Ovary (tissue), 9 donors: ENCODE data around the gene SHB. TPM values are rescaled to one million over a fixed set of nuclear protein-coding genes. Genes with fewer than 3 reads are reported as not detected.

Experiments used
- DNase-seq, 5 donors: peaks; one replicate each; pipeline ENCODE4 v3.0.0-alpha.2; 2019 to 2020
- H3K27ac ChIP-seq, 2 donors: fragments of 200-600 bp; one replicate each; pipeline versions ENCODE4 v1.5.1 to v1.8.0; 2019 to 2022
- H3K27me3 ChIP-seq: fragments of 200-600 bp; one replicate; pipeline ENCODE4 v1.8.0; 2022
- H3K36me3 ChIP-seq: fragments of 200-600 bp; sonication (generic); one replicate; pipeline ENCODE4 v1.5.1; 2019
- H3K4me1 ChIP-seq: one replicate; pipeline ENCODE4 v1.8.1; 2013; ENCODE audit warnings: mild to moderate bottlenecking, moderate library complexity; ENCODE audit not compliant: insufficient read depth
- H3K4me3 ChIP-seq: fragments of 200-600 bp; sonication (generic); one replicate; pipeline ENCODE4 v1.5.1; 2017
- H3K9me3 ChIP-seq, 2 donors: fragments of 200-600 bp in 1 of 2; sonication (generic) in 1 of 2; one replicate each; pipeline versions ENCODE4 v1.5.1 to v1.8.1; 2013 to 2019; ENCODE audit warnings: mild to moderate bottlenecking in 1 of 2, moderate library complexity in 1 of 2
- EP300 ChIP-seq: sonication (generic); formaldehyde crosslinking; IDR thresholded peaks from one replicate; pipeline ENCODE4 v1.6.1; 2017; ENCODE audit warnings: antibody characterized with exemption
- POLR2A ChIP-seq: fragments of 450-650 bp; IDR thresholded peaks from one replicate; pipeline ENCODE4 v1.6.1; 2017; ENCODE audit warnings: antibody characterized with exemption, mild to moderate bottlenecking, moderate library complexity
- WGBS, 3 donors: extraction: QIAGEN DNeasy Blood & Tissue Kit in 1 of 3; methylation state at CpG; one replicate each; pipeline versions ENCODE4 v1.1.5 to v1.1.7; 2013 to 2017; 5-methylcytosine and 5-hydroxymethylcytosine counted together
- intact Hi-C, 4 donors: fragments of 100-400 bp; cut with DNase I; formaldehyde crosslinking; loops; one replicate each; pipeline versions ENCODE4 v1.11.0 to v1.15.1; 2022 to 2023
- polyA plus RNA-seq, 2 donors: library from polyadenylated mRNA; stranded (reverse); fragments of 200-250 nt in 1 of 2; fragments of 350-450 nt in 1 of 2; fragmentation: Illumina TruSeq in 1 of 2; extraction: RNeasy Lipid Tissue Mini Kit (QIAGEN cat#74804) in 1 of 2; gene quantifications; one replicate each; pipeline ENCODE4 v1.2.3, GENCODE V29; 2013 to 2014
- total RNA-seq, 7 donors: library from RNA; depleted of rRNA in 2 of 7; stranded (reverse); fragments of >200 nt in 2 of 7; fragmentation: NEBNext Ultra II Directional in 3 of 7; extraction: Animal tissue kit (Norgen Biotek cat#: 25700) in 3 of 7; gene quantifications; one replicate each; pipeline versions ENCODE4 v1.1.0 to v1.2.4, GENCODE V29; 2016 to 2023
- TF ChIP-seq, protein P1 (sequence below), 3 donors: fragments of 450-650 bp in 2 of 3; fragments of 200-600 bp in 1 of 3; IDR thresholded peaks; one replicate each; pipeline versions ENCODE4 v1.5.1 to v1.8.0; 2016 to 2022; ENCODE audit warnings: antibody characterized with exemption in 3 of 3, mild to moderate bottlenecking in 1 of 3
- donor health status: DM: no; HTN: no; CAD: no; lungs with moderate emphysema.
- donor health status: DM: no; HTN: no; CAD: no.
- donor health status: Bipolar disorder and iron deficiency.
- donor health status: DM: yes; HTN: yes; CAD: no.
- donor health status: DM: no; HTN: no; CAD: no.
- donor health status: DM: yes; HTN: yes; CAD: no.

The SHB gene
- total and polyA plus RNA-seq, 9 donors = 3.5 to 23.8 (median 9.0) TPM

DNA sequence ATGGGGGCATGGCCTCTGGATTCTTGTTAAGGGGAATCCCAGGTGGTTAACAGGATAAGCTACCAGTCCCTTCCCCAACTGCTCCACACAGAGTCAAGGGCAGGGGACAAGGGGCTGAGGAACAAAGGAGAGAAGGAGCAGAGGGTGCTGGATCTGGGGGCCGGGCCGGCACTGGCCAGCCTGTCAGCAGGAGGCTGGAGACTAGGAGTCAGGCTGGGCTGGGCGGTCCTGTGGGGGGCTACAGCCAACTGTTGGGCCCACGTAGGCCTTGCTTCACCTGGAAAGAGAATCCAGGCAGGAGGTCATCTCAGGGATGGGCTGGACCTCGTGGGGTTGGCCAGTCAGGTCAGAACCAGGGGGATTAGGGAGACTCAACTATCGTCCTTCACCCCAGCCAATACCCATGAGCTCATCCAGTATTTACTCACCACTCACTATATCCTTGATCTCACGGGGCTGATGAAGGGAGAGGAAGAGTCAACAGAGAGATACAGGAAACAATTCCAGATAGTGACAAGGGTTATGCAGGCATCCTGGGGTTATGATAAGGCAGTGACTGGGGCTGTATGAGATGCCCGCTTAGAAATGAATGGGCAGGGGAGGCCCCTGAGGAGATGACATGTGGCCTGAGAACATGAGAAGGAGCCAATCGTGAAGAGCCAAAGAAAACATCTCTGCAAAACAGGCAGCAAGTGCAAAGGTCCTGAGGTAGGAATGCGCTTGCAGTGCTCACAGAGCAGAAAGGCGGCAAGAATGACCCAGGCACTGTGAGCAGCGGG lies 117.2 kb downstream of the SHB start:
- intact Hi-C loops = loop anchor here in 1 of 4 donors (10.0 kb wide), 1 partner anchor 63 kb away; no protein-coding TSS in a partner anchor
- no peaks in the 10 kb centered on the region for H3K27me3 ChIP-seq
- H3K4me1 ChIP-seq = no peaks in the 10 kb centered on the region
- no peak overlapping the region for H3K4me3 ChIP-seq
- H3K27ac ChIP-seq = no peak overlapping the region
- TF ChIP-seq, protein P1, sequence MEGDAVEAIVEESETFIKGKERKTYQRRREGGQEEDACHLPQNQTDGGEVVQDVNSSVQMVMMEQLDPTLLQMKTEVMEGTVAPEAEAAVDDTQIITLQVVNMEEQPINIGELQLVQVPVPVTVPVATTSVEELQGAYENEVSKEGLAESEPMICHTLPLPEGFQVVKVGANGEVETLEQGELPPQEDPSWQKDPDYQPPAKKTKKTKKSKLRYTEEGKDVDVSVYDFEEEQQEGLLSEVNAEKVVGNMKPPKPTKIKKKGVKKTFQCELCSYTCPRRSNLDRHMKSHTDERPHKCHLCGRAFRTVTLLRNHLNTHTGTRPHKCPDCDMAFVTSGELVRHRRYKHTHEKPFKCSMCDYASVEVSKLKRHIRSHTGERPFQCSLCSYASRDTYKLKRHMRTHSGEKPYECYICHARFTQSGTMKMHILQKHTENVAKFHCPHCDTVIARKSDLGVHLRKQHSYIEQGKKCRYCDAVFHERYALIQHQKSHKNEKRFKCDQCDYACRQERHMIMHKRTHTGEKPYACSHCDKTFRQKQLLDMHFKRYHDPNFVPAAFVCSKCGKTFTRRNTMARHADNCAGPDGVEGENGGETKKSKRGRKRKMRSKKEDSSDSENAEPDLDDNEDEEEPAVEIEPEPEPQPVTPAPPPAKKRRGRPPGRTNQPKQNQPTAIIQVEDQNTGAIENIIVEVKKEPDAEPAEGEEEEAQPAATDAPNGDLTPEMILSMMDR (IDR thresholded peaks at IDR 0.05) = no peak
- TF ChIP-seq EP300 (no peak), POLR2A (no peak)
- H3K9me3 ChIP-seq = no peaks in the 10 kb centered on the region
- 79 to 82% (median 80%) methylated on average over 12 of the region's 12 CpGs for WGBS, 3 donors
- no peak for DNase-seq
- H3K36me3 ChIP-seq = no peaks in the 10 kb centered on the region

DNA sequence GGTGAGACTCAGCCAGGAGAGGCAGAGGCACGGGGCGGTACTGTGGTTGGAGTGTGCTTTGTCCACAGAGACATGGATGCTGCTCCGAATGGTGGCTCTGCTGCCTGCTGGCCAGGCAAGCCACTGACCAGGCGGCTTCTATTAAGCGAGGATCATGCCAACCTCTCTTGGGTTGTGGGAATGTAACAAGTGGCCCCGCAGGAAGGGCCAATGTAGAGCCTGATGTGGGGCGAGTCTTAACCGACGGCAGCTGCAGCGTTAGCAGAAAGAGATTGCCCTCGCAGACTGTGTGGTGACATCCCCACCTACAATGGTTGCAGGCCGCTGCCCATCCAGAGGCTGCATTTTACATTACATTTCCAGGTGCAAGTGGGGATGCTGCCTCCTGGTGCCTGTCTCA lies 118.5 kb downstream of the SHB start:
- no peaks in the 10 kb centered on the region for H3K4me1 ChIP-seq
- no peak for DNase-seq
- H3K36me3 ChIP-seq = no peaks in the 10 kb centered on the region
- 95 to 97% (median 97%) methylated on average over 12 of the region's 12 CpGs for WGBS, 3 donors
- no peaks in the 10 kb centered on the region for H3K9me3 ChIP-seq
- no peak for TF ChIP-seq EP300
- no peak for TF ChIP-seq POLR2A
- TF ChIP-seq, protein P1 (IDR thresholded peaks at IDR 0.05) = no peak
- H3K4me3 ChIP-seq = no peak overlapping the region
- intact Hi-C loops = loop anchor here in 1 of 4 donors (10.0 kb wide), 1 partner anchor 64 kb away; no protein-coding TSS in a partner anchor
- no peaks in the 10 kb centered on the region for H3K27me3 ChIP-seq
- no peak overlapping the region for H3K27ac ChIP-seq

DNA sequence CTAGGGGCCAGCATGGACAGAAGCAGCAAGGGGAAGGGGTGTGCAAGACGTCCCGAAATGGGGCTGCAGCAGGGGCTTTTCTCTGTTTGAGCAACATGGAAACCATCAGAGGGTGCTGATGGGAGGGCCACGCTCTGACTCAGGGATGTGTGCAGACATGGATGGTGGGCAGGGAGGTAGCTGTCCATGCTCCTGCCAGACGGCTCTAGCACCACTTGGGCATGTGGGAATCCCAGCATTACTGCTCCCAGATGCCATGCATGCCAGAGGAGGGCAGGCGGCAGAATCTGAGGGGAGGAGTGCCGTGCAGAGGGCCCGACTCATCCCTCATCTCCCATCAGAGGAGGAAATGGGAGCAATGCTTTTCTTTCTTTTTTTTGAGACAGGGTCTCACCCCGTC lies 119.5 kb downstream of the SHB start:
- no peaks in the 10 kb centered on the region for H3K9me3 ChIP-seq
- no peaks in the 10 kb centered on the region for H3K36me3 ChIP-seq
- intact Hi-C loops = loop anchor here in 1 of 4 donors (10.0 kb wide), 1 partner anchor 115 kb away; the partner anchor contains the start of gene SHB
- TF ChIP-seq POLR2A (no peak), EP300 (no peak)
- TF ChIP-seq, protein P1 (IDR thresholded peaks at IDR 0.05) = no peak
- no peak overlapping the region for H3K27ac ChIP-seq
- no peaks in the 10 kb centered on the region for H3K27me3 ChIP-seq
- no peaks in the 10 kb centered on the region for H3K4me1 ChIP-seq
- no peak overlapping the region for H3K4me3 ChIP-seq
- no peak for DNase-seq
- WGBS, 3 donors = 77 to 83% (median 80%) methylated on average over 8 of the region's 8 CpGs

DNA sequence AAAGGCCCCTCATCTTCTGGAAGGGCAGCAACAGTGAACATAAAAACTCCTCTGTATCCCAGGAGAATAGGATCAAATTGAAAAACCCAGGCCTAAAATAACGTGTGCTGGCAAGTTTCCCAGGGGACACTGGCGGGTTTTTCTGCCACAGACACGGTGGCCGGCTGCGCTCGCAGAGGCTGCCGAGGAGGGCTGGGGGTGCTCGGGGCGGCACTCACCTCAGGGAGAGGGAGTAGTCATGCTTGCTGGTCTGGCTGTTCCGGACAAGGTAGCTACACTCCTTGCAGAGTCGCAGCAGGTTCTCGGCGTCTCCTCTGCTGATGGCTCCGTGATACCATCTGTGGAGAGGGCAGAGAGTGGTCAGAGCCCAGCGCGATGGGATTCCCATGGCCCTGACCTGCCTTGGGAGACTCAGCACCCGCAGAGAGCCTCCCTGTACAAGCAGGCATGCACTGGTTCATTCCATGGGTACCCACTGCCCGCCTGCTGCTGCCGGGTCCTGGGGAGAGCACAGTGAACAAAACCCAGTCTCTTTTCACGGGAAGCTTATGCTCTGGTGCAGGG lies 120.5 kb downstream of the SHB start:
- H3K9me3 ChIP-seq = no peaks in the 10 kb centered on the region
- no peaks in the 10 kb centered on the region for H3K27me3 ChIP-seq
- no peak overlapping the region for H3K27ac ChIP-seq
- DNase-seq = no peak
- TF ChIP-seq EP300 (no peak), POLR2A (no peak)
- TF ChIP-seq, protein P1 (IDR thresholded peaks at IDR 0.05) = no peak
- no peaks in the 10 kb centered on the region for H3K36me3 ChIP-seq
- peaks cover 4% of the 10 kb centered on the region for H3K4me1 ChIP-seq
- WGBS, 3 donors = 83 to 92% (median 87%) methylated on average over 20 of the region's 20 CpGs
- no peak overlapping the region for H3K4me3 ChIP-seq
- intact Hi-C loops = loop anchor here in 1 of 4 donors (10.0 kb wide), 1 partner anchor 116 kb away; the partner anchor contains the start of gene SHB
